BE2C (cell line): ENCODE data around the gene TAF4B.
"Not testable (repeated sequence)": the region's sequence is repeated elsewhere in the genome, so short reads cannot be mapped to it uniquely, and the experiment has no call there.

Source experiments
- DNase-seq: peaks from one replicate; pipeline ENCODE4 v3.0.0-alpha.2; 2020
- H3K27me3 ChIP-seq: fragments of 250-450 bp; sonication (Bioruptor Pico); 2 replicates; pipeline ENCODE4 v1.5.1; 2020; ENCODE audit warnings: mild to moderate bottlenecking
- H3K36me3 ChIP-seq: fragments of 250-450 bp; sonication (Bioruptor Pico); 2 replicates; pipeline ENCODE4 v1.5.1; 2020; ENCODE audit warnings: mild to moderate bottlenecking
- H3K4me1 ChIP-seq: fragments of 250-450 bp; sonication (Bioruptor Pico); 2 replicates; pipeline ENCODE4 v1.5.1; 2020
- H3K4me3 ChIP-seq: 2 replicates; pipeline ENCODE4 v1.5.1; 2011; ENCODE audit warnings: low read depth, low read length
- H3K9me3 ChIP-seq: fragments of 250-450 bp; sonication (Bioruptor Pico); 2 replicates; pipeline ENCODE4 v1.5.1; 2020
- TF ChIP-seq, protein P1 (sequence below): IDR thresholded peaks from 2 replicates; pipeline ENCODE4 v1.5.1; 2012; ENCODE audit warnings: mild to moderate bottlenecking, low read depth, low read length

The TAF4B gene

DNA sequence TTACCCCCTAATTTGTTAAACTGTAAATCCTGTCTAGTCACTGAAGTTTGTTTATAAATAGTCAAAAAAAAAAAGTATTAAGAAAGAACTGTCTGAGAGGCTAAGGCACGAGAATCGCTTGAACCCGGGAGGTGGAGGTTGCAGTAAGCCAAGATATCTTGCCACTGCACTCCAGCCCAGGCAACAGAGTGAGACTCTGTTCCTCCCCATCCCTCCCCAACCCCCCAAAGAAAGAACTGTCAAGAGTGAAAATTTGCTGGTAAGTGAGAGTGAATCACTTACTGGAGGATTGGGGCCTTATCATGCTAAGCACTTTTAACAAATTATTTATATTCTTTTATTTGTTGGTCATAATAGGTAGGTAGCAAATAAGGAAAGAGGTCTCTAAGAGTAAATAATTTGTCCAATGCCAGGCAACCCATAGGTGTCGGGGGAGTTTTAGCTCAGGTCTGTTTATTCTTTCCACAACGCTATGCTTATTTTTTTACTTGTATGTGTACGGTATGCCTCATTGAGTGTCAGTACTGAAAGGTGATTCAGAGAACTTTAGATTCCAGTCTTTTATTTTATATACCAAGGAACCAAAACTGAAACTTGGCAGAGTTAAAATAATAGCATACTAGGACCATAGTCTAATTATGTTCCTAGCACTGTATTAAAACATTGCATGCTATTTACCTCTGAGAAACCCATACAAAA is 2.5 kb downstream of the TAF4B start:
- H3K9me3 ChIP-seq = no peaks in the 10 kb centered on the region
- no peaks in the 10 kb centered on the region for H3K36me3 ChIP-seq
- H3K27me3 ChIP-seq = no peaks in the 10 kb centered on the region
- DNase-seq = no peak
- TF ChIP-seq, protein P1, sequence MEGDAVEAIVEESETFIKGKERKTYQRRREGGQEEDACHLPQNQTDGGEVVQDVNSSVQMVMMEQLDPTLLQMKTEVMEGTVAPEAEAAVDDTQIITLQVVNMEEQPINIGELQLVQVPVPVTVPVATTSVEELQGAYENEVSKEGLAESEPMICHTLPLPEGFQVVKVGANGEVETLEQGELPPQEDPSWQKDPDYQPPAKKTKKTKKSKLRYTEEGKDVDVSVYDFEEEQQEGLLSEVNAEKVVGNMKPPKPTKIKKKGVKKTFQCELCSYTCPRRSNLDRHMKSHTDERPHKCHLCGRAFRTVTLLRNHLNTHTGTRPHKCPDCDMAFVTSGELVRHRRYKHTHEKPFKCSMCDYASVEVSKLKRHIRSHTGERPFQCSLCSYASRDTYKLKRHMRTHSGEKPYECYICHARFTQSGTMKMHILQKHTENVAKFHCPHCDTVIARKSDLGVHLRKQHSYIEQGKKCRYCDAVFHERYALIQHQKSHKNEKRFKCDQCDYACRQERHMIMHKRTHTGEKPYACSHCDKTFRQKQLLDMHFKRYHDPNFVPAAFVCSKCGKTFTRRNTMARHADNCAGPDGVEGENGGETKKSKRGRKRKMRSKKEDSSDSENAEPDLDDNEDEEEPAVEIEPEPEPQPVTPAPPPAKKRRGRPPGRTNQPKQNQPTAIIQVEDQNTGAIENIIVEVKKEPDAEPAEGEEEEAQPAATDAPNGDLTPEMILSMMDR = no peak
- peak overlapping the region; percentile 74 for H3K4me3 ChIP-seq
- no peaks in the 10 kb centered on the region for H3K4me1 ChIP-seq

DNA sequence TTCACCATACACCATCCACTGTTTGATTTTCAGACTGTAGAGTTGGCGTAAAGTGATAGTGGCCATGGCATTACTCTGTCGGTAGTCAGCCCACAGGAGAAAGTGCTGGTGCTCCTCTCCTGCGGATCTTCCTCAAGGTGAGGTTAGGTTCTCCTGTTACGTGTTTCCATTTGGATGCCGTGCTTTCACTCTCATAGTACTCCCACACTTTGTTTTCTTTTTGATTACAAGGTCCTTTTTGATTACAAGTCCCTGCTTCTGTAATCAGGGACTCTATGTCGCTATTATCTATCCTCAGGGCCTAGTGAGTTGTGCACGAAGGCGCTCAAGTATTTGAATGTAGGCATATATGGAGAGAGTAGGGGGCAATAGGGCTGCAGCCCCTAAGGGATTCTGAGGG is 4.3 kb downstream of the TAF4B start:
- Histone ChIP-seq H3K27me3 (no peaks in the 10 kb centered on the region), H3K36me3 (no peaks in the 10 kb centered on the region), H3K4me1 (no peaks in the 10 kb centered on the region), H3K4me3 (no peak overlapping the region), H3K9me3 (no peaks in the 10 kb centered on the region)
- TF ChIP-seq, protein P1 = no peak
- DNase-seq = no peak

DNA sequence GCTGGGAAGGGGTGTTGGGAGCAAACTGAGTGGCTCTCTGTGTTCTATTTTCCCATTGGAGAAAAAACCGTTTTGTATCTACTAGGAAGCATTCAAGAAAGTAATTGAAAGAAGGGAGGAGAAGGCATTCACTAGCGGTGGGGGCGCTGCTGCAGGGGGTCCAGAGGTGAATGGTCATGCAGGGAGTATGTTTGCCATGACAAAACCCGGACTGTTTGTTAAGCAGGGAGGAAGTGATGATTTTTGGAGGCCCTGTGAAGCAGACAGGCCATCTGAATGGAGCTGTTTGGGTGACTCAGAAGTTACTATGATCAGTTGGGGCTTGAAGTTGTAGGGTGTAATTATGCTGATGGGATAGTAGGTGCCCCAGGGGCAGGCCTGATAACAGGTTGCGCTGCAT is 7.0 kb downstream of the TAF4B start:
- no peaks in the 10 kb centered on the region for H3K36me3 ChIP-seq
- no peak overlapping the region for H3K4me3 ChIP-seq
- no peak for DNase-seq

DNA sequence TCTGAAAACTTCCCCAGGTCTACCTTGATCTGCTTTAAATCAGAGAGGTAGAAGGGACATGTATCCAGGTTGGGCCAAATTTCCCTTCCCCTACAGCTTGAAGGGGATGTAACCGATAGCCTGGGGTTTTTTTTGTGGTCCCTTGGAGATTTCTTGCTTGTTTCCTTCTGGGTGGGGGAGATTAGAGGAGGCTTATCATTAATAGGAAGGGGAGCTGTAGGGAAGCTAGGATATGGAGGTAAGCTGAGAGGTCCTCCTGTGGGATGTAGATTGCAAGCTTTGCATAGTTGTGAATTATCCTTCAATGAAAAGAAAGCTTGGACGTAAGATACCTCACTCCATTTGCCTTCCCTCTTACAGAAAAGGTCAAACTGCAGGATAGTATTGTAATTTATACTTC is 11.1 kb downstream of the TAF4B start:
- H3K4me1 ChIP-seq, DNase-seq, H3K4me3 ChIP-seq, H3K9me3 ChIP-seq, H3K27me3 ChIP-seq, H3K36me3 ChIP-seq: not testable (repeated sequence)

More for the DNA sequence above, 7.0 kb downstream of the TAF4B start:
- TF ChIP-seq, protein P1 = no peak
- Histone ChIP-seq H3K27me3 (no peaks in the 10 kb centered on the region), H3K4me1 (no peaks in the 10 kb centered on the region), H3K9me3 (no peaks in the 10 kb centered on the region)

DNA sequence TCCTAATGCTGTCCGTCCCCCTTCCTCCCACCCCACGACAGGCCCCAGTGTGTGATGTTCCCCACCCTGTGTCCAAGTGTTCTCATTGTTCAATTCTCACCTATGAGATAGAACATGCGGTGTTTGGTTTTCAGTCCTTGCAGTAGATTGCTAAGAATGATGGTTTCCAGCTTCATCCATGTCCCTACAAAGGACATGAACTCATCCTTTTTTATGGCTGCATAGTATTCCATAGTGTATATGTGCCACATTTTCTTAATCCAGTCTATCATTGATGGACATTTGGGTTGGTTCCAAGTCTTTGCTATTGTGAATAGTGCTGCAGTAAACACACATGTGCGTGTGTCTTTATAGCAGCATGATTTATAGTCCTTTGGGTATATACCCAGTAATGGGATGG is 12.5 kb downstream of the TAF4B start:
- not testable (repeated sequence) for H3K4me3 ChIP-seq, H3K9me3 ChIP-seq, H3K4me1 ChIP-seq, H3K36me3 ChIP-seq, DNase-seq, H3K27me3 ChIP-seq

DNA sequence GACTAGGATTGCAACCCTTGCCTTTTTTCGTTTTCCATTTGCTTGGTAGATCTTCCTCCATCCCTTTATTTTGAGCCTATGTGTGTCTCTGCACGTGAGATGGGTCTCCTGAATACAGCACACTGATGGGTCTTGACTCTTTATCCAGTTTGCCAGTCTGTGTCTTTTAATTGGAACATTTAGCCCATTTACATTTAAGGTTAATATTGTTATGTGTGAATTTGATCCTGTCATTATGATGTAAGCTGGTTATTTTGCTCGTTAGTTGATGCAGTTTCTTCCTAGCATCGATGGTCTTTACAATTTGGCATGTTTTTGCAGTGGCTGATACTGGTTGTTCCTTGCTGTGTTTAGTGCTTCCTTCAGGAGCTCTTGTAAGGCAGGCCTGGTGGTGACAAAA is 16.1 kb downstream of the TAF4B start:
- DNase-seq, H3K4me3 ChIP-seq, H3K27me3 ChIP-seq, H3K9me3 ChIP-seq, H3K4me1 ChIP-seq, H3K36me3 ChIP-seq: not testable (repeated sequence)

DNA sequence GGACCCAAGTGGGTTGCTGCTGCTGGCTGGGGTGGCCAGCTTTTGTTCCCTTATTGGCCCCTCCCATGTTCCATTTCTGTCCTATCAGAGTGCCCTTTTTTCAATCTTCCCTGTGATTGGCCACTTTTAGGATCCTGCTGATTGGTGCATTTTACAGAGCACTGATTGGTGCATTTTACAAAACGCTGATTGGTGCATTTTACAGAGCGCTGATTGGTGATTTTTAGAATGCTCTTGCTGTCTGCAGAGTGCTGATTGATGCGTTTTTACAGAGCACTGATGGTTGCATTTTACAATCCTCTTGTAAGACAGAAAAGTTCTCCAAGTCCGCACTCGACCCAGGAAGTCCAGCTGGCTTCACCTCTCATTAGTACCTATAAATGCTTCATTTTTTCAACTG is 19.2 kb downstream of the TAF4B start:
- not testable (repeated sequence) for H3K36me3 ChIP-seq, H3K27me3 ChIP-seq, H3K9me3 ChIP-seq

DNA sequence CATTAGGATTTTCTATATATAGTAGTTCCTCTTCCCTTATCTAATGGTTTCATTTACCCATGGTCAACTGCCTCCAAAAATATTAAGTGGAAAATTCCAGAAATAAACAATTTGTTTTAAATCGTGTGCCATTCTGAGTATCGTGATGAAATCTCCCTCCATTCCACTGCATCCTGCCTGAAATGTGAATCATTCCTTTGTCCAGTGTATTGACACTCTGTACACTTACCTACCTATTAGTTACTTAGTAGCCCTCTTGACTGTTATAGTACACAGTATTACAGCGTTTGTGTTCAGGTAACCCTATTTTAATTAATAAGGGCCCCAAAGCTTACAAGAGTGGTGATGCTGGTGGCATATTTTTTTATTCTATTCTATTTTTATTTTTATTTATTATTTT is 26.2 kb downstream of the TAF4B start:
- Histone ChIP-seq H3K36me3 (no peaks in the 10 kb centered on the region), H3K27me3 (no peaks in the 10 kb centered on the region), H3K9me3 (no peaks in the 10 kb centered on the region), H3K4me3 (no peak overlapping the region), H3K4me1 (no peaks in the 10 kb centered on the region)
- no peak for DNase-seq
- TF ChIP-seq, protein P1 = no peak

More for the DNA sequence above, 19.2 kb downstream of the TAF4B start:
- H3K4me1 ChIP-seq, DNase-seq, H3K4me3 ChIP-seq: not testable (repeated sequence)

DNA sequence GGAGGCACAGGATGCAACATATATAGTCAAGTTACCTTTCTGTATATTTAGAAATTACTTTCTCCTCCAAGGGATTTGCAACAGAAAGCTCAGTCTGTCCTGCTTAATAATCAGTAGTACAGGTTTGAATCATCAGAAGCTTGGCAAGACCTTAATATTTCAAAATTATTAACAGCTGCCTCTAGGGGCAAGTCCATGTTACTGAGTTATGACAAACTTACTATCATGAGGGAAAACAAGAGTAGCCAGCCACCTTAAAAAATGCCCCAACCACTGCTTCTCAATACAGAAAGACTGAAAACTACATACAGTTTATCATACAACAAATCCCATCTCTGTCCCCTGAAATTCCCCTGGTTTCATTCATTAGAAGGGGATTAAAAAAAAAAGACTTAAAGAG is 28.6 kb downstream of the TAF4B start:
- not testable (repeated sequence) for DNase-seq, H3K36me3 ChIP-seq, H3K4me1 ChIP-seq, H3K27me3 ChIP-seq, H3K4me3 ChIP-seq, H3K9me3 ChIP-seq
